Activated CD8-positive, alpha-beta memory T cell treated with anti-CD3 and anti-CD28 coated beads, Interleukin-2, amount 50 U/mL, for 1 hour (primary cell): Measurements from ENCODE around the gene GOLGB1.

Experiments
- DNase-seq: peaks from one replicate; pipeline ENCODE4 v3.0.0-alpha.2; 2020; ENCODE audit errors: extremely low read depth

The GOLGB1 gene

GRCh38 chr3:121629601-121630000 lies 119.9 kb downstream of the GOLGB1 start:
- no peak for DNase-seq

- DNase-seq, result no peak
Observed at GRCh38 chr3:121627622-121628021, 121.9 kb downstream of the GOLGB1 start.

DNA sequence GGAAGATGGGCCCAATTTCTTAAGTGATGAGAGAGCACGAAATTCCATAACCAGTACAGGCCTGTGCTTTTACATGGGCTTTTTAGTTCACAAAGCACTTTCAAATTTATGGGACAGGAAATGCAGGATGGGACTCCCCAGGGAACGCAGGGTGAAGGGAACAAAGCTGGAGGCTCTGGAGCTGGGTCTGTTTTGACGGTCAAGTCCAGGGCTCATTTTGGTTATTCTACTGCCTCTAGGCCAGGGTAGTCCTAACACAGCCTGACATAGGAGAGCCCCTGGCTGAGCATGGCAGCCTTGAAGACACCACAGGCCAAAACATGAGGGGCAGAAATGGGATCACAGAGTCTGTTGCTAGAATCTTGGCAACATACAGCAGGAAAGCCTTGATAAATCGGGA lies 122.3 kb downstream of the GOLGB1 start:
- no peak for DNase-seq

- DNase-seq, result no peak
Observed at GRCh38 chr3:121626495-121626894, 123.0 kb downstream of the GOLGB1 start.

- DNase-seq, result no peak
Observed at GRCh38 chr3:121624147-121624899, 125.2 kb downstream of the GOLGB1 start.

- no peak for DNase-seq
Observed at GRCh38 chr3:121621491-121621890, 128.1 kb downstream of the GOLGB1 start.

DNA sequence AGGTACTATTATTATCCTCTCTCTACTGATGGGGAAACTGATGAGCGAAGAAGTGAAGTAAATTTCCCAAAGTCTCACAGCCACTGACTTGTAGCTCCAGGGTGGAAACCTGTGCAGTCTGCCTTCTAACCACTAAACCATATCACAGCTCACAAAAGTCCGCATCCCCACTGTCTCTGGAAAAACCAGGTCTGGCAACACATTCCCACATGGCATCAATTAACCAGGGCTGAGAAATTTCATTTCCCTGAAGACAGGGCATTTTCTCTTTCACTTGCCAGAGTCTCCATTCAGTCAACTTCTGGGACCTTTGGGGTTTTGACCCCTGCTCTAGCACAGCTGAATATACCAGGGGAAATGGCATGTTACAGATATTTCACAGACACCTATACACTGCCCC lies 129.8 kb downstream of the GOLGB1 start:
- DNase-seq, result no peak
